ENCODE results near the gene SLC2A6.

Gene SLC2A6, protein sequence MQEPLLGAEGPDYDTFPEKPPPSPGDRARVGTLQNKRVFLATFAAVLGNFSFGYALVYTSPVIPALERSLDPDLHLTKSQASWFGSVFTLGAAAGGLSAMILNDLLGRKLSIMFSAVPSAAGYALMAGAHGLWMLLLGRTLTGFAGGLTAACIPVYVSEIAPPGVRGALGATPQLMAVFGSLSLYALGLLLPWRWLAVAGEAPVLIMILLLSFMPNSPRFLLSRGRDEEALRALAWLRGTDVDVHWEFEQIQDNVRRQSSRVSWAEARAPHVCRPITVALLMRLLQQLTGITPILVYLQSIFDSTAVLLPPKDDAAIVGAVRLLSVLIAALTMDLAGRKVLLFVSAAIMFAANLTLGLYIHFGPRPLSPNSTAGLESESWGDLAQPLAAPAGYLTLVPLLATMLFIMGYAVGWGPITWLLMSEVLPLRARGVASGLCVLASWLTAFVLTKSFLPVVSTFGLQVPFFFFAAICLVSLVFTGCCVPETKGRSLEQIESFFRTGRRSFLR

DNA sequence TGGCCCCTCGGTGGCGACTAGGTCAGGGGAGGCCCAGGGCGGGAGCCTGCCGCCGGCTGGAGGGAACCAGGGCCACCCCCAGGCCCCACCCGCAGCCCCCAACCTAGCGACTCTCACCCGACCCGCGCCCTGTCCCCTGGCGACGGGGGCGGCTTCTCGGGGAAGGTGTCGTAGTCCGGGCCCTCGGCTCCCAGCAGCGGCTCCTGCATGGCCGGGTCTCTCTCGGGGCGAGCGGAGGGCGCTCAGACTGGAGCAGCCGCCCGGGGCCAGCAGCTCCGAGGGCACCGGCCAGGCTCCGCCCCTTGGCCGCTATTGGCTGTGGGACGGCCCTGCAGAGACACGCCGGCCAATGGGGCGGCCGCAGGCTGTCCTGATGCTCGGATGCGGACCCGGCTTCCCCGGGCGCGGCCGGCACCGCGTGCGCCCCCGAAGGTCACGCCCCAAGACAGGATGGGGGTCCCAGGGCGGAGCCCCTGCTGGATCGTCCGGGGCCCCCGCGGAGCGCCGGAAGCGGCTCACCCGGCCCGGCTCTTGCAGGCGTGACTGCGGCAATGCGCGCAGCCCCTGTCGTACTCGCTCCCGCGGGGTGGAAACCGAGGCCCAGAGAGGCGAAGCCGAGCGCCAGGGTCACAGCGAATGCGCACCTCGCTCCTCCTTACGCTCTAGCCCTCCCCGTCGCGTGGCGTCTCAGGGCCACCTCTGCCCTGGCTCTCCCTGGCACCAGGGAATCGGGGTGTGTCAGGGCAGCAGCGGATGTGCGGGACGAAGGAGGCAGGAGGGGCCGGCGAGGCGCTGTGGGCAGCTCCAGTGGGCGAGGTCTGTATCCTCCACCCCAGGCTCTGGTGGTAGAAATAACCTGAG is at the start of gene SLC2A6:
Gene SLC2A6, minus strand, starts transcription at position 249 of the 861 bp plus-strand sequence. Its CDS starts 40 bp downstream, at position 209.
- DNase-seq (ENCODE audit: low spot score), result peak; percentile 89

- no peak for DNase-seq (ENCODE audit: low spot score)
Measured at GRCh38 chr9:133528001-133528875, 49.3 kb upstream of the SLC2A6 start.

DNA sequence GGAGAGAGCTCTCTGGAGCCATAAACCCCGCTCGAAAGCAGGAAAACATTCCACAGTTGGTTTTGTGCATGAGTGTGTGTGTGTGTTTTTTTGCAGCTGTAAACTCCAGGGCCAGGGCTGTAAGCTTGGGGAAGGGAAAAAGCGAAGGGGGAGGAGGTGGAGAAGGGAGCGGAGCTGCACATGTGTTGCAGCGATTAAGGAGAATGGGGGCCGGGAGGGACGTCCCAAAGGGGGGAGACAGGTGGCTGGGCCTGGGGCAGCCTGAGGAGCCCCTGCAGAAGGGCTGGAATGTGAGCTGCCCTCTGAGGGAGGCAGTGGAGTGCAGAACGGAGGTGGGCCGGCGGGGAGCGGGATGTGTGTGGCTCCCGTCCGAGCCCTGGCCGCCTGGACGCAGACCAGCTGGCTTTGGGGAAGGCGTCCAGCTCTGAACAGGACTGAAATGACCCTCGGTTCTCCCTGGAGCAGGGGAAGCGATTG is 48.6 kb upstream of the SLC2A6 start:
- DNase-seq (ENCODE audit: low spot score), result peak; percentile 37

GRCh38 chr9:133526721-133527321 is 47.9 kb upstream of the SLC2A6 start:
- DNase-seq (ENCODE audit: low spot score), result no peak

DNA sequence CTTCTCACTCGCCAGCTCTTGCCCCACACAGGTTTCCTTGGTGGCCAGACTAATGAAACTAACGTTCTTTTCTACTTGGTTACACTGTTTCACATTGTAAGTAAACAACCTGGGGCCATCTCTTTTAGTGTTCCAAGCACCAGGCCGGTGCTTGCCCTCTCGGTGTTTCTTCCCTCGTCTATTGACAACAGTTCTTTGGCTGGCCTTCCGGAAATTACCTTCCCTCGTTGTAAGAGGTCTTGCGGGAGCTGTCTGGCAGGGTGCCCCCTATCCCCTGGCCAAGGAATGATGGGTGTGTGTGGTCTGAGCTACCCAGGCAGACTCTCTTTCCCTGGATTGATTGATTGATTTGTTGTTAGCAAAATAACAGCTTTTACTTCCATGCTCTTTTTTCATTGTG is 46.8 kb upstream of the SLC2A6 start:
- DNase-seq (ENCODE audit: low spot score), result no peak

GRCh38 chr9:133524679-133525228 is 45.9 kb upstream of the SLC2A6 start, which contains the start of gene MYMK:
Gene MYMK, minus strand, starts transcription at chr9:133524959. Its CDS starts 115 bp downstream, at chr9:133524844.
- DNase-seq (ENCODE audit: low spot score), result no peak

DNA sequence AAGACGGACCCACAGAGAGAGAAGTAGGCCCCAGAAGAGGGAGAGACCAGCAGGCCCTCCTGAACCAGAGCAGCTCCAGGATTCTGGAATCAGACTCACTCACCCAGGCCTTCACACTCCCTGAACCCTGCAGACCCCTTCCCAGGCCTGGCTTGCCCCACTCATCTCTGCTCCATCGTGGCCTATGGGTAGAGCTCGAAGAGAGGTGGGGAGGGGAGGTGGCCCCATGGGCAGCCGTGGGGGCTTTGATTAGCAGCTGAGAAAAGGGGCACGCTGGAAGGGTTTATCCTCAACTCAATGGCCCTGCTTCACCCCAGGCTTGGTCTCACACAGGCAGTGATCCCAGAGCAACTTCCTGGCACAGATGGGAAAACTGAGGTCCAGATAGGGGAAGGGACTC is 45.2 kb upstream of the SLC2A6 start:
- DNase-seq (ENCODE audit: low spot score), result no peak

DNA sequence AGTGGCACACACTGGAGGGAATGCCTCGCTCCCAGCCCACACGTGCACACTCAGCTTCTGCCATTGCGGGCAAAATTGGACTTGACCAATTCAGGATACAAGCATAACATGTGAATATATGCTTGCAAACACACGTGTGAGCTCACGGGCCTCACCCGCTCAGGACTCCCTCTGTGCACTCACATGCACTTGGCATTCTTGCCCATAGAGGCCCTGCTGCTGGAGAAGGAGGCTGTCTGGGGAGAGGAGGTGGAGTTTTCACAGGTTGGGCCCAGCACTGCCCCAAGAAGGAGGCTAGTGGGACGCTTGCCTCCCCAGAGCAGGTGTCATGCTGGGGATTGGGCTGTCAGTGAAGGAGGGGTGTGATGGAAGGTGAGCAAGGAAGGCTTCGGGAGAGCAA is 44.2 kb upstream of the SLC2A6 start:
- DNase-seq (ENCODE audit: low spot score), result no peak

DNA sequence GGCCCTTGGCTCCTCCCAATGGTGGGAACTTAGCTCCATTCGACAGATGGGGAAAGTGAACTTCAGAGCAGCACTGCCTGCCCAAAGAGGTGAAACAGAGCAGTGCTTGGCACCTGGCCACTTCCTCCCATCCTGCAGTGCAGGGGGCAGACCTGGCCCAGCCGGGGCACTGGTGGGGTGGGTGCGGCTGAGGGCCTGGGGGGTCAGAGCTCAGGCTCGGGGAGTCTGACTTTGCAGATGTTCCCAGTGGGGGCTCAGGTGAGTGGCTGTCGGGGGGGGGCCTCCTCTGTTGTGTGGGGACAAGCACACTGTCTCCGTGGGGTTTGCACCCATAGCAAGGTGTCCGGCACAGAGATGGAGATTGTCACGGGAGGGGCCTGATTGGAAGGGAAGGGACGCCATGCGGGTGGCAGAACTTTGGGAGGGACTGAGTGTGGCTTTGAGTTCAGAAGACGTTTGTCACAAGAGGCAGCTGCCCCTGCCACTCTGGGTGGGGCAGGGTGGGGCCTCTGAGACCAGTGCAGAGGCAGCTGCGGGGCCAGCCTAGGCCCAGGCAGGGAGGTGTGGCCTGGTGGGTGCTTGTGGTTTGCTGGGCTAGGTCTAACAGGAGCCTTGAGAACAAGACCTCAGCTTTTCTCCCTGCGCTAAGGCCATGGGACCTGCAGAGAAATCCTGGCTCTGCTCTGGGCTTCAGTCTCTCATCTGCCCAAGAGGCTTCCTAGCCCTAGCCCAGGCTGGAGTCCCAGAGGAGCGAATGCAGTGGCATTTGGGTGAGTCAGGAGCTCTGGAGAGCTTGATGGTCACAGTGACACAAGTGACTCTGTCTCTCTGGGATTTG is 43.4 kb upstream of the SLC2A6 start:
- no peak for DNase-seq (ENCODE audit: low spot score)

- DNase-seq (ENCODE audit: low spot score), result peak; percentile 63
Measured at GRCh38 chr9:133521122-133522072, 42.5 kb upstream of the SLC2A6 start.

GRCh38 chr9:133520121-133520835 is 41.4 kb upstream of the SLC2A6 start:
- no peak for DNase-seq (ENCODE audit: low spot score)

DNA sequence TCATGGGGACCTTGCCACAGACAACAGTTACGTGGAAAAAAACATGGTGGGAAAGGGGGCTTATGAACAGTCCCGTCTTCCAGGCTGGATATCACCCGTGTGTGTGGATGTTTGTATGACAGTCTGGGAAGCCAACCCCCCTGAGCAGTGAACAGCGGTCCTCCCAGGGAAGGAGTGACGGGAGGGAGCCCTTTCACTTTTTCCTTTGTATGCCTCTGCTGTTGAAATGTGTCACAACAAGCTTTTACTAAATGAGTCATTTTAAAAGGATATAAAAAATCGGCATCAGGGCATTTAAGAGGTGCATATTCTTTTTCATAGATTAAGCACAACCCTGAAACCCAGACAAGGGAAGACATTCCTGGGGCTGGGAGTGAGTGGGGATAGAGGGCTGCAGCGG is 40.8 kb upstream of the SLC2A6 start:
- DNase-seq (ENCODE audit: low spot score), result no peak

DNA sequence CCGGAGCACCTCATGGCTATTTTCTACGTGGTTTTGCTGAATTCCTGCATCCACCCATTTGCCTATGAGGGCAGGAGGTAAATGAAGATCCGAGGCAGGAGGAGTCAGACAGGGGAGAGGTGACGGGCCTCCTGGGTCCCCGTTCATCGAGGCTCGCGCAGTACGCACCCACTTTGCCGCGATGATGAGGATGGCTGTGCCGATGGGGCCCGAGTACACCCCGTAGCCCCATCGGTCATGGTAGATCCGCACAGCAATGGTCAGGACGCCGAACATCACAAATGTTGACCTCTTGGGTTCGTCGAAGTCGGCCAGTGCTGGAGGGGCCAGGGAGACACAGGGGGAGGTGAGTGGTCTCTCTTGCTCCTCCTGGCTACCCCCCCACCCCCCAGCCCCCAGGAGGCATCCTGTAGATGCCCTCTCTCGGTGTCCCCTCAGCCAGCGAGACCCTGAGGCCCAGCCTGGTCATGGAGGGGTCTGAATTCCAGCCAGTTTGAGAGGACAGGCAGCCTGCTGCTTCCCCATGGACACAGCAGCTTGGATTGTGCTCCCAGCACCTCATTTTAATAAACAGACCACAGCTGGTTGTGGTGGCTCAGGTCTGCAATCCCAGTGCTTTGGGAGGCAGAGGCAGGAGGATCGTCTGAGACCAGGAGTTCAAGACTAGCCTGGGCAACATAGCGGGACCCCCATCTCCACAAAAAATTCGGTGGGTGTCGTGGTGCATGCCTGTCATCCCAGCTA is 40.0 kb upstream of the SLC2A6 start:
- no peak for DNase-seq (ENCODE audit: low spot score)

DNA sequence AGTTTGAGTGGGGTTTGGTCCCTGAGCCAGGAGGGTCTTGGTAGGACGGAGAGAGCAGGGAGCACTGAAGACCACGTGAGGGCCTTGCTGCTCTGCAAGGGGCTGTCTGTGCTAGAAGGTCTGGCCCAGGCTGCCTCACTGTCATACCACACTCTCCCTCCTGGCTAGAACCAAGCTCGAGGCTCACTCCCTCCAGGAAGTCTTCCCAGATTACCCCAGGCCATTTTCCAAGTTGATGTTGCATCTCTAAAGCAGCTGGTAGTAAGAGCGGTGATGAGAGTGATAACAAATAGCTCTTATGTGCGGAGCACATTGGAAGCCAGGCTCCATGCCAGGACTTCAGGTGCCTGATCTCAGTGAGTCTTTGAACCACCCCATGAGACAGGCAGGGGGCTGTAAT is 39.3 kb upstream of the SLC2A6 start:
- DNase-seq (ENCODE audit: low spot score), result no peak

- DNase-seq (ENCODE audit: low spot score), result no peak
Measured at GRCh38 chr9:133517711-133518110, 38.8 kb upstream of the SLC2A6 start.

DNA sequence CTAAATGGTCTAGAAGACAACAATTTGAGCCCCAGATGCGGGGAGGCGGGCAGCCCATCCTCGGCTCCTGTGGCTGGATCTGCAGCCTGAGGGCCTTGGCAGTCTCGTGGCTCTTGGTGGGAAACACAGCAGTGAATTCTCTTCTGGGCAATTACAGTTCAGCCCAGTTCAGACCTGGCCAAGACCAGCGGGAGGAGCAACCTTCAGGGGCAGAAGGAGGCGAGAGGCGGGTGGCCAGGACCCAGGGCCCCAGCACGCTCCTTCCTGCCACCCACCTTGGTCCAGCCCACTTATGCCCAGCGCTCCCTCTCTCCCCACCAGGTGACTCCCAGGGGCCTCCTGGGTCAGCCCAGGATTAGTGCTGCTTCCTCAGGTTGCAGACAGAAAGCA is 38.1 kb upstream of the SLC2A6 start:
- no peak for DNase-seq (ENCODE audit: low spot score)

DNA sequence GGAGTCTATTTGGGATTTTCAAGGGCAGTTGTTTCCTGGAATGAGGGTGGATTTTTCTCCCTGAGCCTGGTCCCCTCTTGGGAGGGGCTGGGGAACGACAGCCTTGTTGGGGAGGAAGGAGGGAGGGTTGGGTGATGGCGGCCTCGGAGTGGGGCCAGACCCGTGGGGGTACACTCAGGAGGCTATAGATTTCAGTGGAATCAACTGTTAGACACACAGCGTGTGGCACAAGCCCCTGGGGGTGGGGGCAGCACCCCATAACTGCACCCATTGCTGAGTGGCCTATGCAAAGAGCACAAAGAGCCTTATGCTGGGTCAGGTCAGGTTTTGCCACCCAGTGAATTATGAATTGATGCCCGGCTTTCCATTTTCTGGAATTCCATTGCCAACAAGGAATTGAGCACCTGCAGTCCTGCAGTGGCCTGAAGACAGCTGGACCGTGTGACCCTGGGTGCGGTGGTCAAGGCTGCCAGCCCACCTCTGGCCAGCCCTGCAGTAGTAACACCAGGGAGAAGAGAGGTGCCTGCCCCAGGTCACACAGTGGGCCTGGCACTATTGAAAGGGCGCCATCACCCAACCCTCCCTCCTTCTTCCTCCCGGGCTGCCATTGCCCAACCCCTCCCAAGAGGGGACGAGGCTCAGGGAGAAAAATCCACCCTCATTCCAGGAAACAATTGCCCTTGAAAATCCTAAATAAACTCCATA is 37.5 kb upstream of the SLC2A6 start:
- no peak for DNase-seq (ENCODE audit: low spot score)
